ENCODE data around the gene RPS6KA3. TPM values are rescaled to one million over a fixed set of nuclear protein-coding genes. Genes with fewer than 3 reads are reported as not detected.

Gene RPS6KA3
- total and polyA plus RNA-seq, 7 donors = 18.0 to 41.9 (median 34.3) TPM

- peaks cover 0 to 8% (median 0%) of the 10 kb centered on the region in 4 donors for H3K4me1 ChIP-seq
- H3K27me3 ChIP-seq = no peaks in the 10 kb centered on the region
- H3K27ac ChIP-seq = no peak overlapping the region
- intact Hi-C loops (cut with DNase I) = no loop called here
- no peak overlapping the region for H3K4me3 ChIP-seq
- no peaks in the 10 kb centered on the region for H3K36me3 ChIP-seq
- TF ChIP-seq, protein P1, sequence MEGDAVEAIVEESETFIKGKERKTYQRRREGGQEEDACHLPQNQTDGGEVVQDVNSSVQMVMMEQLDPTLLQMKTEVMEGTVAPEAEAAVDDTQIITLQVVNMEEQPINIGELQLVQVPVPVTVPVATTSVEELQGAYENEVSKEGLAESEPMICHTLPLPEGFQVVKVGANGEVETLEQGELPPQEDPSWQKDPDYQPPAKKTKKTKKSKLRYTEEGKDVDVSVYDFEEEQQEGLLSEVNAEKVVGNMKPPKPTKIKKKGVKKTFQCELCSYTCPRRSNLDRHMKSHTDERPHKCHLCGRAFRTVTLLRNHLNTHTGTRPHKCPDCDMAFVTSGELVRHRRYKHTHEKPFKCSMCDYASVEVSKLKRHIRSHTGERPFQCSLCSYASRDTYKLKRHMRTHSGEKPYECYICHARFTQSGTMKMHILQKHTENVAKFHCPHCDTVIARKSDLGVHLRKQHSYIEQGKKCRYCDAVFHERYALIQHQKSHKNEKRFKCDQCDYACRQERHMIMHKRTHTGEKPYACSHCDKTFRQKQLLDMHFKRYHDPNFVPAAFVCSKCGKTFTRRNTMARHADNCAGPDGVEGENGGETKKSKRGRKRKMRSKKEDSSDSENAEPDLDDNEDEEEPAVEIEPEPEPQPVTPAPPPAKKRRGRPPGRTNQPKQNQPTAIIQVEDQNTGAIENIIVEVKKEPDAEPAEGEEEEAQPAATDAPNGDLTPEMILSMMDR (IDR thresholded peaks at IDR 0.05) = no peak
- TF ChIP-seq EP300 (IDR thresholded peaks at IDR 0.05) (no peak), POLR2A (IDR thresholded peaks at IDR 0.05) (no peak), POLR2AphosphoS5 (IDR thresholded peaks at IDR 0.05) (no peak)
- no peaks in the 10 kb centered on the region for H3K9me3 ChIP-seq
- no peak for DNase-seq
These were observed 26.5 kb downstream of the RPS6KA3 start for GRCh38 chrX:20240201-20240600.

- intact Hi-C loops (cut with DNase I) = no loop called here
- H3K36me3 ChIP-seq = peaks cover 0 to 7% (median 0%) of the 10 kb centered on the region in 4 donors
- no peaks in the 10 kb centered on the region for H3K27me3 ChIP-seq
- H3K4me3 ChIP-seq = no peak overlapping the region
- no peak overlapping the region for H3K27ac ChIP-seq
- H3K9me3 ChIP-seq = no peaks in the 10 kb centered on the region
- DNase-seq = no peak
- H3K4me1 ChIP-seq = no peaks in the 10 kb centered on the region
- TF ChIP-seq, protein P1 (IDR thresholded peaks at IDR 0.05) = no peak
- TF ChIP-seq POLR2A (IDR thresholded peaks at IDR 0.05) (no peak), POLR2AphosphoS5 (IDR thresholded peaks at IDR 0.05) (no peak), EP300 (IDR thresholded peaks at IDR 0.05) (no peak)
- 19 to 70% methylated on average over 1 of the region's 1 CpG for WGBS, 2 donors
These were observed 28.8 kb downstream of the RPS6KA3 start for GRCh38 chrX:20237864-20238263.

GRCh38 chrX:20235755-20236154 lies 31.0 kb downstream of the RPS6KA3 start:
- intact Hi-C loops (cut with DNase I) = no loop called here
- Histone ChIP-seq H3K27ac (no peak overlapping the region), H3K4me3 (no peak overlapping the region), H3K36me3 (peaks cover 0 to 11% (median 0%) of the 10 kb centered on the region in 4 donors), H3K9me3 (no peaks in the 10 kb centered on the region), H3K27me3 (no peaks in the 10 kb centered on the region), H3K4me1 (no peaks in the 10 kb centered on the region)
- TF ChIP-seq POLR2A (IDR thresholded peaks at IDR 0.05) = no peak
- TF ChIP-seq, protein P1 (IDR thresholded peaks at IDR 0.05) = no peak
- DNase-seq = no peak

DNA sequence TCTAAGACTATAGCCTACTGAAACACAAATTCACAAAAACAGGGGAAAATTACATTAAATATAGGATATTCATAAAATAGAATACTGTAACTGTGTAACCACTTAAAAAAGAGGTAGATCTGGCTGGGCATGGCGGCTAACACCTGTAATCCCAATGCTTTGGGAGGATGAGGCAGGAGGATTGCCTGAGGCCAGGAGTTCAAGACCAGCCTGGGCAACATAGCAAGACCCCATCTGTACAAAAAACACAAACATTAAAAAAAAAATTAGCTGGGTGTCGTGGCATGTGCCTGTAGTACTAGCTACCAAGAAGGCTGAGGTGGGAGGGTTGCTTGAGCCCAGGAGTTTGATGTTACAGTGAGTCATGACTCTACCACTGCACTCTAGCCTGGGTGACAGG lies 33.4 kb downstream of the RPS6KA3 start:
- H3K36me3 ChIP-seq = peaks cover 0 to 11% (median 0%) of the 10 kb centered on the region in 4 donors
- H3K4me1 ChIP-seq = no peaks in the 10 kb centered on the region
- H3K27ac ChIP-seq = no peak overlapping the region
- WGBS, 2 donors = 92 to 98% methylated on average over 2 of the region's 2 CpGs
- no peaks in the 10 kb centered on the region for H3K9me3 ChIP-seq
- TF ChIP-seq, protein P1 (IDR thresholded peaks at IDR 0.05) = no peak
- TF ChIP-seq POLR2A (IDR thresholded peaks at IDR 0.05) (no peak), EP300 (IDR thresholded peaks at IDR 0.05) (no peak), POLR2AphosphoS5 (IDR thresholded peaks at IDR 0.05) (no peak)
- H3K4me3 ChIP-seq = no peak overlapping the region
- intact Hi-C loops (cut with DNase I) = no loop called here
- DNase-seq = no peak
- no peaks in the 10 kb centered on the region for H3K27me3 ChIP-seq

DNA sequence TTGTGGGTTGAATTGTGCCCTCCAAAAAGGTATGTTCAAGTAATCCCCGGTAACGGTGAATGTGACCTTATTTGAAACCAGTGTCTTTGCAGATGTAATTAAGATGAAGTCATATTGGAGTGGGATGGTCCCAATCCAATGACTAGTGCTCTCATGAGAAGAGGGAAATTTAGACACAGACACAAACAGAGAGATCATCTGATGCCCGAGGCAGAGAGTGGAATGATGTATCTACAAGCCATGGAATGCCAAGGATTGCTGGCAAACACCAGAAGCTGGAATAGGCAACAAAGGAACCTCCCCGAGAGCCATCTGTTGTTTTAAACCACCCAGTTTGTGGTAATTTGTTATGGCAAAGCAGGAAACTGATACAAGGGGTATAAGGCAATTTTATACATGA lies 35.1 kb downstream of the RPS6KA3 start:
- Histone ChIP-seq H3K4me3 (no peak overlapping the region), H3K9me3 (no peaks in the 10 kb centered on the region), H3K36me3 (peaks cover 0 to 11% (median 0%) of the 10 kb centered on the region in 4 donors), H3K27ac (no peak overlapping the region), H3K27me3 (no peaks in the 10 kb centered on the region), H3K4me1 (no peaks in the 10 kb centered on the region)
- 90 to 95% methylated on average over 4 of the region's 4 CpGs for WGBS, 2 donors
- no peak for DNase-seq
- TF ChIP-seq POLR2AphosphoS5 (IDR thresholded peaks at IDR 0.05) (no peak), POLR2A (IDR thresholded peaks at IDR 0.05) (no peak)
- TF ChIP-seq, protein P1 (IDR thresholded peaks at IDR 0.05) = no peak
- intact Hi-C loops (cut with DNase I) = no loop called here
